GM13976 (cell line): Measurements from ENCODE around the gene AMOTL2.

Experiments
- DNase-seq: peaks from one replicate; pipeline ENCODE4 v3.0.0; 2012; ENCODE audit warnings: low spot score
- in situ Hi-C: fragments of 300-500 bp; cut with MboI; formaldehyde crosslinking; loops from one replicate; pipeline ENCODE4 v1.12.0; 2022; ENCODE audit warnings: low sequenced_read_pairs, mixed read lengths, inconsistent platforms; ENCODE audit not compliant: unreplicated experiment
- TF ChIP-seq, protein P1 (sequence below): IDR thresholded peaks from 2 replicates; pipeline ENCODE4 v1.5.1; 2012; ENCODE audit warnings: borderline replicate concordance, mild to moderate bottlenecking; ENCODE audit not compliant: insufficient read depth; ENCODE audit errors: extremely low read depth, missing control alignments, control extremely low read depth

Gene AMOTL2

GRCh38 chr3:134363381-134363755 lies 10.9 kb downstream of the AMOTL2 start:
- in situ Hi-C loops = no loop called here
- DNase-seq = no peak
- TF ChIP-seq, protein P1, sequence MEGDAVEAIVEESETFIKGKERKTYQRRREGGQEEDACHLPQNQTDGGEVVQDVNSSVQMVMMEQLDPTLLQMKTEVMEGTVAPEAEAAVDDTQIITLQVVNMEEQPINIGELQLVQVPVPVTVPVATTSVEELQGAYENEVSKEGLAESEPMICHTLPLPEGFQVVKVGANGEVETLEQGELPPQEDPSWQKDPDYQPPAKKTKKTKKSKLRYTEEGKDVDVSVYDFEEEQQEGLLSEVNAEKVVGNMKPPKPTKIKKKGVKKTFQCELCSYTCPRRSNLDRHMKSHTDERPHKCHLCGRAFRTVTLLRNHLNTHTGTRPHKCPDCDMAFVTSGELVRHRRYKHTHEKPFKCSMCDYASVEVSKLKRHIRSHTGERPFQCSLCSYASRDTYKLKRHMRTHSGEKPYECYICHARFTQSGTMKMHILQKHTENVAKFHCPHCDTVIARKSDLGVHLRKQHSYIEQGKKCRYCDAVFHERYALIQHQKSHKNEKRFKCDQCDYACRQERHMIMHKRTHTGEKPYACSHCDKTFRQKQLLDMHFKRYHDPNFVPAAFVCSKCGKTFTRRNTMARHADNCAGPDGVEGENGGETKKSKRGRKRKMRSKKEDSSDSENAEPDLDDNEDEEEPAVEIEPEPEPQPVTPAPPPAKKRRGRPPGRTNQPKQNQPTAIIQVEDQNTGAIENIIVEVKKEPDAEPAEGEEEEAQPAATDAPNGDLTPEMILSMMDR = no peak

DNA sequence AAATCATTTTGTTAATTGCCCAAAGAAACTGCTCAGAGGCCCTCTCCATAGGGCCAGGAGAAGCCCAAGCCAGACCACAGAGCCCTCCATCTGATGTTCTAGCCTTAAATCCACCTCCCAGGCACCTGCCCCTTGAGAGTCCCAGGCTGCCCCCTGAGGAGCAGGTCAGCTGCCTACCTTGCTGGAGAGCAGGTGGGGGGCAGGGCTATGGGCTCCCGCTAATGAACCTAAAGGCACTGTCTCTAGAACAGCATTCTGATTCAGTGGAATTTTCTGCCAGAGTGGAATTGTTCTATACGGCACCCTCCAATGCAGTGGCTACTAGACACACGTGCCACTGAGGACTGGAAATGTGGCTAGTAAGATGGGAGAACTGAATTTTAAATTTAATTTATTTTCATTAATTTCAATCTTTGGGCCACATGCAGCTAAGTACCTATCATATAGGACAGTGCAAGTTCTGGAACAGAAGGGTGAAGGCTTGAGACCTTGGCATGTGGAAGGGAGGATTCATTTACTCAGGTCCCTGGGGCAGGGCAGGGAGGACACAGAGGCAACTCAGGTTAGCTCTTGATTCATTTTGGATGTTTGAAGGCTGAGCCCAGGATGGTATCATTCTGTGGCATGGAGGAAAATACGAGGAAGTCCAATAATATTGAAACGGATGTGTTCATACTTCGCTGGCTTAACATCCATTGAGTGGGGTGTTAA lies 11.4 kb downstream of the AMOTL2 start:
- no peak for DNase-seq
- in situ Hi-C loops = no loop called here
- TF ChIP-seq, protein P1 = no peak

DNA sequence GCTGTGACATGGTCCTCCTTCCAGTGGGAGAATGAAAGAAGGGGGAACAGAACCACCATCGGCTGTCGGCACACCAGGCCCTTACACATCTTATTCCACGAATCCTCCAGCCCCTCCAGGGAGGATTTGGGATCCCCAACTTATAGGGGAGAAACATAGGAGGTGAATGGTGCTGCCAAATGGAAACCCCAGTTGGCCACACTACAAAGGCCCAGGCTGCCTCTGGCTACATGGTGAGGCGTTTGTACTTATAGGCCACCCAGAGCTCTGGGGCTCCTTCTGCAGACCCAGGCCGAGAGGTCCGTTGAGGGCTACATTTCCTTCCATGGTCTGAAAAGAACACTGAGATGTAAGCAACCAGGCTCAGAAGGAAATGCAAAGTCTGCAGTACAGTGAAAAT lies 12.0 kb downstream of the AMOTL2 start:
- no peak for DNase-seq
- in situ Hi-C loops = no loop called here
- TF ChIP-seq, protein P1 = no peak

- TF ChIP-seq, protein P1 = no peak
- DNase-seq = no peak
- in situ Hi-C loops = no loop called here
Observed at GRCh38 chr3:134361162-134361835, 12.9 kb downstream of the AMOTL2 start.

DNA sequence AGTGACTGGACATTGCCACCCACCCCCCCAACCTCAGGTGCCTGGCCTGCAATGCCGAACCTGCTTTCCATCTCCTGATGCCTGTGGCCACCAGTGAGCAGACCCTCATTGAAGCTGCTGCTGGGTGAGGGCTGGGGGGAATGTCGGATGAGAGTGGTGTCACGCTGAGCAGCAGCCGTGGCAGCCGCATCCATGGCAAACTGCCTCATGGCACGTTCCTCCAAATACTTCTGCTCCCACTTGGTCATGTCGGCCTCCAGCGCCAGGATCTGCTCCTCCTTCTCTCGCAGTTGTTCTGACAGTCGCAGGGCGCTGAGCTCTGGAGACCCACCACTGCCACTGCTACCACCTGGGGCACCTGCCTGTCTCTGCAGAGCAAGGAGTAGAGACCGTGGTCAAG lies 14.2 kb downstream of the AMOTL2 start:
- TF ChIP-seq, protein P1 = no peak
- DNase-seq = no peak
- in situ Hi-C loops = no loop called here

DNA sequence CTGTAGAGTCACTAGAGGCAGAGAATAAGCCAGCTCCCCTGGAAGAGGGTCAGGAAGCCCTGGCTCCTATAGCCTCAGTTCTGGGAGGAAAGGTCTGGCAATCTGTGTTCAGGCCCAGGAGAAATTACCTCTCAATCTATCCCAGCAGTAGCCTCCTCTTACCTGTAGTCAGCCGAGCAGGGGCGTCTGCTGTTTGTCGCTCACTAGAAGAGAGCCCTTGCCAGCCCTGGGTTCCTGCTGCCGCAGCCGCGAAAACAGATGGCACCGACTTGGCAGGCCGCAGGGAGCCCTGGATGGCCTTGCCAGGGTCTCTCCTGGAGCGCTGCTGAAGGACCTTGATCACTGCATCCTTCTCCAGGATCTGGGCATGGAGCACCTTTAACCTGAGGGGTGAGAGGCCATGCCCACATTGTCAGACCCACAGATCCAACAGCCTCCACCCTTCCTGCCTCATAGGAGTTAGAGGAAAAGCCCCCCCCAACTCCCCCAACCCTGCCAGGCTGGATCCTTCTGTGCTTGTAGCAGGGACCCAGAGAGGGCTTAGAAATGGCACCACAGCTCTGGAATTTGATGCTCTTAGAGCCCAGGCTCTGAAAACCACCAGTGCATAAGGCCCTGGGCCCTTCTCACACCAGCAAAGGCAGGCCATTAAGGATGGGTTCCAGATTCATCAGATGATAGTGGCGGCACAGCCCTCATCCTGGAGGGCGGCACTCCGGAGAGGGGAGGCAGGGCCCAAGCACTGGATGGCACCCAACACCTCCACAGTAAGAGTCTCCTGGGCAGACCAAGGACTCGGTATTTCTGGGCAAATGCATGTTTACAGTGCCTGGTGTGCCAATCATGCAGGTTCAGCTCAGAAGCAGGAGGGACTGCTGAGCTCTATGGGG lies 14.9 kb downstream of the AMOTL2 start:
- DNase-seq = no peak
- in situ Hi-C loops = no loop called here
- TF ChIP-seq, protein P1 = no peak
